ENCODE results near the gene FRY.

DNA sequence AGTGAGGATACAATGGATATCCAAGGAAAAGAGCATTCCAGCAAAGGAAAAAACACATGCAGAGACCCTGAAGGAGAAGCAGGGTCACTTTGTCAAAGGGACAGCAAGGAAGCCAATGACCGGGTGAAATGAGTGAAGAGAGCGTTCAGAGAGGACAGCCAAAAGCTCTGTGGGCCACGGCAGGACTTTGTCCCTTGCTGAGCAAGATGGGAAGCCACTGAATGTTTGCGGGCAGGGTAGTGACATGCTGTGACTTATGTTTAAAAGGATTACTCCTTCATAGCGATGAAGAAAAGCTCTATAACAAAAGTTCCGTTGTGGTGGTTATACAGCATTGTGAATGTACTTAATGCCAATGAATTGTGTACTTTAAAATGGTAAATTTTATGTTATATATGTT lies 267.1 kb downstream of the FRY start:
- TF ChIP-seq CTCF (conservative IDR thresholded peaks at IDR 0.05), result no peak
- no peak for TF ChIP-seq ZFX (IDR thresholded peaks at IDR 0.05)

All from C4-2B (cell line).